ENCODE data around the gene C1R. TPM values are rescaled to one million over a fixed set of nuclear protein-coding genes. Genes with fewer than 3 reads are reported as not detected.
"Not testable (repeated sequence)": the region's sequence is repeated elsewhere in the genome, so short reads cannot be mapped to it uniquely, and the experiment has no call there.

The C1R gene
- polyA plus RNA-seq, 3 donors: 36.0 to 50.6 (median 45.8) TPM

DNA sequence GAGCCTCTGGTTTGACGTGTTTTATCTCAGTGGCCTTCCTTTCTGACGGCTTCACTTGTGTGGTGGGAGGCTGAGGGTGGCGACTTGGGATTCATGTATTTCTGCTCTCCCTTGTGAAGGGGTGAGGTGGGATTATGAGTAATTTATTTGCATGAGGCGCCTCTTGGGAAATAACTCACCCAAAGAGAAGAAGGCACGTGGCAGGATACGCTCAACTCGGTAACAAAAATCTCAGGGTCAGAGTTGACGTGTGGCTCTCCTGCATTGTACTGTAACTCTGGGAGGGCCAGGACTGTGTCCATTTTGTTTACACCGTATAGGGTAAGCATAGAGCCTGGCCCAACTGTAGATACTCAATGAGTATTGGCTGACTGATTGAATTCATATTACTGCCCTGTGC is 46.3 kb downstream of the C1R start:
- no peak for DNase-seq (ENCODE audit: low read depth in 3 of 3, low spot score in 2 of 3)

DNA sequence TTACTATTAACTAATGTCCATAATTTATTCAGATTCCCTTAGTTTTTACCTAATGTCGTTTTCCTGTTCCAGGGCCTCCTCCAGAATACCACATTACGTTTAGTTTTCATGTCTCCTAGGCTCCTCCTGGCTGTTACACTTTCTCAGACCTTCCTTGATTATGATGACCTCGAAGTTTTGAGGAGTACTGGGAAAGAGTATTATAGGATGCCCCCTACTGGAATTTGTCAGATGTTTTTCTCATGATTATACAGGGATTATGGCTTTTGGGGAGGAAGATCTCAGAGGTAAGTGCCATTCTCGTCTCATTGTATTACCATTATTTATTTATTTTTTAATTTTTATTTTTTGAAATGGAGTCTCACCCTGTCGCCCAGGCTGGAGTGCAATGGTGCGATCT is 49.4 kb downstream of the C1R start:
- DNase-seq (ENCODE audit: low read depth in 3 of 3, low spot score in 2 of 3): no peak

DNA sequence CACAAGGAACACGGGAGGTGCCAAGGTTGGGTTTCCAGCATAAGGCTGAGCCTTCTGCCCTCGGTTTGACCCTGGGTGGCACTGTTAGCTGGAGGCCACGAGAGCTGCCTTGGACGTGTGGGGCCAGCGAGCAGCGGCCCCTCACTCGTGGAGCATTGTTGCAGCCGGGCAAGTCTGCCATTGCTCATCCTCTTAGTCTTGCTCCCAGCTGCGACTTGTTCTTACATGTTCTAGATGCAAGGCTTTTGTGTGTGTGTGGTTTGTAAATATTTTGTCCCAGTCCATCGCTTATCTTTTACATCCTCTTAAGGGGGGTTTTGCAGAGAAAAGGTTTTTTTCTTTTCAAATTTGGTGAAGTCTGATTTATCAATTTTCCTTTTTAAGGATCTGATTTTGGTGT is 52.8 kb downstream of the C1R start:
- DNase-seq (ENCODE audit: low read depth in 3 of 3, low spot score in 2 of 3): no peak

DNA sequence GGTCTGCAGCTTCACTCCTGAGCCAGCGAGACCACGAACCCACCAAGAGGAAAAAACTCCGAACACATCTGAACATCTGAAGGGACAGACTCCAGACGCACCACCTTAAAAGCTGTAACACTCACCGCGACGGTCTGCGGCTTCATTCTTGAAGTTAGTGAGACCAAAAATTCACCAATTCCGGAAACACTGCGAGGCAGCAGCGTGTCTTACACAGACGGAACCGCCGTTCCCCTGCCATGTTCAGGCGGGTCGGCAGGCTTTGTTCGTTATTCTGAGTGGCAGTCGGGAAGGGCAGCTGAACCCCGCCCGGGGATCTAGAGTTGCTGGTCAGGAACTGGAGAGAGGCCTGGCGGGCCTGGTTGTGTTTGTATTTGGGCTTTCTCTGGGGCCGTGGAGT is 53.7 kb downstream of the C1R start:
- no peak for DNase-seq (ENCODE audit: low read depth in 3 of 3, low spot score in 2 of 3)

DNA sequence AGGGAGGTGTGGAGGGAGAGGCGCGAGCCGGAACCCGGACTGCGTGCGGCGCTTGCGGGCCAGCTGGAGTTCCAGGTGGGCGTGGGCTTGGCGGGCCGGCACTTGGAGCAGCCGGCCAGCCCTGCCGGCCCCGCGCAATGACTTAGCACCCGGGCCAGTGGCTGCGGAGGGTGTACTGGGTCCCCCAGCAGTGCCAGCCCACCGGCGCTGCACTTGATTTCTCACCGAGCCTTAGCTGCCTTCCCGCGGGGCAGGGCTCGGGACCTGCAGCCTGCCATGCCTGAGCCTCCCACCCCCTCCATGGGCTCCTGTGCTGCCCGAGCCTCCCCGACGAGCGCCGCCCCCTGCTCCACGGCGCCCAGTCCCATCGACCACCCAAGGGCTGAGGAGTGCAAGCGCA is 54.8 kb downstream of the C1R start:
- DNase-seq (ENCODE audit: low read depth in 3 of 3, low spot score in 2 of 3): not testable (repeated sequence)

DNA sequence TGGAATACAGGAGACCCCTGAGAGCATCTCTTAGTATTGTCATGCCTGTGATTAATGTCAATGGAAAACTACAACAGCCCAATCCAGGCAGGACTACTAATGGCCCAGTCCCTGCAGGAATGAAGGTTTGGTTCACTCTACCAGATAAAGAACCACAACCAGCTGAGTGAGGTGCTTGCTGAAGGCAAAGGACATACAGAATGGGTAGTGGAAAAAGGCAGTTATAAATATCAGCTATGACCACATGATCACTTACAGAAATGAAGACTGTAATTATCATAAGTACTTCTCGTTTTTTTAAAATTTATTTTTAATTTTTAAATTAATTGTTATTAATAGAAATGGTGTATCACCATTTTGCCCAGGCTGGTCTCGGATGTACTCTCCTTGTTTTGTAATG is 56.8 kb downstream of the C1R start:
- no peak for DNase-seq (ENCODE audit: low read depth in 3 of 3, low spot score in 2 of 3)

DNA sequence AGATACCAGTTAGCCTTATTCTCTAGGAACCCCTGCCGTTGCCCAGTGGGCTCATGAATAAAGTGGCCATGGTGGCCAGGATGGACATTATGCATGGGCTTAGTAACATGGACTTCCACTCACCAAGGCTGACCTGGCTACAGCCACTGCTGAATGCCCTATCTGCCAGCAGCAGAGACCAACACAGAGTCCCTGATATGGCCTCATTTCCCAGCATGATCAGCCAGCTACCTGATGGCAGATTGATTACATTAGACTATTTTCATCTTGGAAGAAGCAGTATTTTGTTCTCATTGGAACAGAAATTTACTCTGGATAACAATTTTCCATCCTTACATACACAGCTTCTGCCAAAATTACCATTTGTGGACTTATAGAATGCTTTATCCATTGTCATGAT is 57.8 kb downstream of the C1R start:
- no peak for DNase-seq (ENCODE audit: low read depth in 3 of 3, low spot score in 2 of 3)

DNA sequence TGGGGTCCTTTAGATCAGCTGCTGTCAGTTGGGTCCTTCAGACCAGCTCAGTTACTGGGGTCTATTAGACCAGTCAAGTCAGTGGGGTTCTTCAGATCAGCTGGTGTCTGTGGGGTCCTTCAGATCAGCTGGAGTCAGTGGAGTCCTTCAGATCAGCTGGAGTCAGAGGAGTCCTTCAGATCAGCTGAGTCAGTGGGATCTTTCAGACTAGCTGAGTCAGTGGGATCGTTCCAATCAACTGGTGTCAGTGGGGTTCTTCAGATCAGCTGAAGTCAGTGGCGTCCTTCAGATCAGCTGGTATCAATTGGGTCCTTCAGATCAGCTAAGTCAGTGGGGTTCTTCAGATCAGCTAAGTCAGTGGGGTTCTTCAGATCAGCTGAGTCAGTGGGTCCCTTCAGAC is 59.3 kb downstream of the C1R start:
- no peak for DNase-seq (ENCODE audit: low read depth in 3 of 3, low spot score in 2 of 3)

DNA sequence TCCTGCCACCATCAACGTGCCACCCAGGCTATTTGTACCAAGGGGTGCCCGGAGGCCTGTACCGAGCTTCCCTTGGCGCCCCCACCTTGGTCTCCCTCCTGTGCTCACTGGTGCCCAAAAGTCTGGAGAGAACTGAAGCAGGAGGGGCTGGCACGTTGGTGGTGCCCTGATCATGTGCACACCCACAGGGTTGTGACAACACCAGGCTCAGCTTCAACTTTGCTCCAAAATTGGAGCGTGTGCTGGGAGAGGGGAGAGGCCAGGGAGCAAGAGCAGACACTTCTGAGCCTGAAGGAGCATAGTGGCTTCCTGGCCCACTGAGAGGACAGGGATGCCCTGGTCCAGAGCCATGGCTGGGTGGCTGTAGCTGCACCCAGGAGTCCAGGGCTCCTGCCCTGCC is 60.9 kb downstream of the C1R start:
- no peak for DNase-seq (ENCODE audit: low read depth in 3 of 3, low spot score in 2 of 3)

Other genes starting within 250 kb of the C1R start
- gene CDCA3, start 241.2 kb downstream of the C1R start, polyA plus RNA-seq (ENCODE audit: insufficient read length in 3 of 3): 10 to 100 TPM; 20.5 to 23.3 (median 22.7) TPM
- 10 to 100 TPM; 56.7 to 63.5 (median 61.2) TPM for gene USP5, start 240.3 kb downstream of the C1R start, polyA plus RNA-seq (ENCODE audit: insufficient read length in 3 of 3)
- 100 to 1,000 TPM; 611 to 637 (median 629) TPM for gene TPI1, start 224.9 kb downstream of the C1R start, polyA plus RNA-seq (ENCODE audit: insufficient read length in 3 of 3)
- 10 to 100 TPM in 2 of 3 donors, 1 to 10 TPM in 1; 7.4 to 13.7 (median 13.2) TPM for gene SPSB2, start 219.1 kb downstream of the C1R start, polyA plus RNA-seq (ENCODE audit: insufficient read length in 3 of 3)
- gene LRRC23, start 187.6 kb downstream of the C1R start, polyA plus RNA-seq (ENCODE audit: insufficient read length in 3 of 3): 10 to 100 TPM; 19.1 to 23.5 (median 23.4) TPM
- 10 to 100 TPM; 12.0 to 12.5 (median 12.2) TPM for gene ENO2, start 177.9 kb downstream of the C1R start, polyA plus RNA-seq (ENCODE audit: insufficient read length in 3 of 3)
- gene ATN1, start 164.5 kb downstream of the C1R start, polyA plus RNA-seq (ENCODE audit: insufficient read length in 3 of 3): 10 to 100 TPM; 83.9 to 95.0 (median 90.0) TPM
- gene RNU7-1, start 148.6 kb downstream of the C1R start, polyA plus RNA-seq (ENCODE audit: insufficient read length in 3 of 3): 1 to 10 TPM in 2 of 3 donors, not detected in 1; 5.0 to 6.0 TPM
- 100 to 1,000 TPM; 146 to 155 (median 153) TPM for gene C12orf57, start 148.4 kb downstream of the C1R start, polyA plus RNA-seq (ENCODE audit: insufficient read length in 3 of 3)
- gene PTPN6, start 141.1 kb downstream of the C1R start, polyA plus RNA-seq (ENCODE audit: insufficient read length in 3 of 3): 10 to 100 TPM; 19.0 to 21.1 (median 19.5) TPM
- 100 to 1,000 TPM; 256 to 268 (median 266) TPM for gene PHB2, start 121.8 kb downstream of the C1R start, polyA plus RNA-seq (ENCODE audit: insufficient read length in 3 of 3)
- gene EMG1, start 121.5 kb downstream of the C1R start, polyA plus RNA-seq (ENCODE audit: insufficient read length in 3 of 3): 10 to 100 TPM; 41.6 to 48.2 (median 45.0) TPM
- gene LPCAT3, start 74.0 kb downstream of the C1R start, polyA plus RNA-seq (ENCODE audit: insufficient read length in 3 of 3): 10 to 100 TPM; 61.5 to 68.3 (median 65.3) TPM
- 10 to 100 TPM; 49.2 to 60.0 (median 50.5) TPM for gene C1S, start 31.7 kb downstream of the C1R start, polyA plus RNA-seq (ENCODE audit: insufficient read length in 3 of 3)
- gene C1RL, start 16.8 kb upstream of the C1R start, polyA plus RNA-seq (ENCODE audit: insufficient read length in 3 of 3): 10 to 100 TPM; 27.4 to 30.0 (median 29.4) TPM
- gene RBP5, start 36.4 kb upstream of the C1R start, polyA plus RNA-seq (ENCODE audit: insufficient read length in 3 of 3): 10 to 100 TPM; 50.9 to 65.4 (median 52.6) TPM
- 100 to 1,000 TPM in 1 of 3 donors, 10 to 100 TPM in 2; 90.0 to 105 (median 95.6) TPM for gene CLSTN3, start 37.9 kb upstream of the C1R start, polyA plus RNA-seq (ENCODE audit: insufficient read length in 3 of 3)
- gene PEX5, start 97.2 kb upstream of the C1R start, polyA plus RNA-seq (ENCODE audit: insufficient read length in 3 of 3): 10 to 100 TPM; 39.0 to 51.5 (median 48.8) TPM
- not detected for gene ACSM4, start 211.6 kb upstream of the C1R start, polyA plus RNA-seq (ENCODE audit: insufficient read length in 3 of 3)

Measured in right renal cortex interstitium (tissue), 3 donors.